HCT116 (cell line): ENCODE results near the gene FHDC1. TPM values are rescaled to one million over a fixed set of nuclear protein-coding genes. Genes with fewer than 3 reads are reported as not detected.

Source experiments
- ATAC-seq: fragments of 200-7000 bp; cut with Tn5 transposase; 2 replicates; pipeline ENCODE4 v1.9.1; 2020; ENCODE audit warnings: mild to moderate bottlenecking, moderate library complexity
- BruUV-seq: library from RNA; stranded (reverse); fragments of 400-500 nt; replicated peaks from 2 replicates; lab custom pipeline; 2021; lab: Mats Ljungman, UMichigan
- CTCF ChIA-PET: fragments of 300-600 bp; sonication (Branson Sonifier 250); formaldehyde crosslinking; loops from one replicate; lab custom pipeline; 2021; ENCODE audit warnings: antibody characterized with exemption; lab: Charles Lee
- POLR2A ChIA-PET: fragments of 300-600, 350-600 bp; sonication (Branson Sonifier 250); formaldehyde crosslinking; loops from one replicate; lab custom pipeline; 2021; ENCODE audit warnings: antibody characterized with exemption; lab: Charles Lee
- RAD21 ChIA-PET, 2 experiments: fragments of 300-600 bp; sonication (Branson Sonifier 250); formaldehyde crosslinking; loops; one replicate each; lab custom pipeline; 2023; ENCODE audit warnings: low total read pairs in 2 of 2; ENCODE audit not compliant: uncharacterized antibody in 2 of 2, unreplicated experiment in 2 of 2, low non-redundant PET in 1 of 2; lab: Charles Lee
- DNase-seq: peaks from one replicate; pipeline ENCODE4 v3.0.0-alpha.2; 2010; ENCODE audit warnings: low read depth, low spot score
- H2AFZ ChIP-seq: fragments of 200-600 bp; shearing (Covaris generic), sonication (generic); 2 replicates; pipeline ENCODE4 v1.6.1; 2017; ENCODE audit warnings: low read depth, mixed run types, mixed read lengths, antibody characterized with exemption, low read length; ENCODE audit not compliant: poor library complexity, severe bottlenecking
- H3K27ac ChIP-seq: 2 replicates; pipeline ENCODE4 v1.5.1; 2012; ENCODE audit warnings: low read depth, low read length
- H3K27me3 ChIP-seq: fragments of 200-600 bp; sonication (generic); 2 replicates; pipeline ENCODE4 v1.6.1; 2016; ENCODE audit warnings: mixed run types, low read length, mixed read lengths; ENCODE audit not compliant: insufficient read depth
- H3K36me3 ChIP-seq, 2 experiments: fragments of 200-500 bp in 1 of 2; fragments of 200-600 bp in 1 of 2; sonication (Bioruptor generic) in 1 of 2; sonication (generic) in 1 of 2; 2 replicates each; pipeline versions ENCODE4 v1.5.1 to v1.6.1; 2014 to 2016; ENCODE audit warnings: low read length in 2 of 2, inconsistent platforms in 1 of 2, mixed read lengths in 1 of 2, mixed run types in 1 of 2; ENCODE audit not compliant: insufficient read depth in 2 of 2, control insufficient read depth in 1 of 2
- H3K4me1 ChIP-seq, 2 experiments: fragments of 200-600 bp in 1 of 2; sonication (generic) in 1 of 2; 2 replicates each; pipeline versions ENCODE4 v1.5.1 to v1.6.1; 2012 to 2017; ENCODE audit warnings: low read length in 2 of 2, inconsistent platforms in 1 of 2, mild to moderate bottlenecking in 1 of 2, mixed read lengths in 1 of 2, mixed run types in 1 of 2, moderate library complexity in 1 of 2; ENCODE audit not compliant: insufficient read depth in 2 of 2, control insufficient read depth in 1 of 2
- H3K4me2 ChIP-seq: fragments of 200-600 bp; sonication (generic); 2 replicates; pipeline ENCODE4 v1.6.1; 2017; ENCODE audit warnings: mixed run types, low read length, mixed read lengths
- H3K4me3 ChIP-seq, 2 experiments: fragments of 200-600 bp in 1 of 2; sonication (generic) in 1 of 2; replicated peaks in 1 of 2; 2 replicates each; pipeline ENCODE4 v1.5.1; 2011 to 2016; ENCODE audit warnings: low read length in 2 of 2, control low read depth in 1 of 2, low read depth in 1 of 2, mild to moderate bottlenecking in 1 of 2, mixed read lengths in 1 of 2, mixed run types in 1 of 2
- H3K79me2 ChIP-seq: fragments of 200-600 bp; sonication (generic); 2 replicates; pipeline ENCODE4 v1.6.1; 2017; ENCODE audit warnings: mild to moderate bottlenecking, mixed run types, low read length, moderate library complexity, mixed read lengths; ENCODE audit not compliant: insufficient read depth
- H3K9ac ChIP-seq: fragments of 200-600 bp; sonication (generic); 2 replicates; pipeline ENCODE4 v1.6.1; 2016; ENCODE audit warnings: low read length, mixed read lengths
- H3K9me2 ChIP-seq: fragments of 200-600 bp; sonication (generic), shearing (Covaris generic); 2 replicates; pipeline ENCODE4 v1.6.1; 2017; ENCODE audit warnings: mixed run types, mild to moderate bottlenecking, moderate library complexity; ENCODE audit not compliant: insufficient read depth
- H3K9me3 ChIP-seq, 2 experiments: fragments of 200-500 bp in 1 of 2; fragments of 200-600 bp in 1 of 2; sonication (Bioruptor generic) in 1 of 2; sonication (generic) in 1 of 2; 2 replicates each; pipeline ENCODE4 v1.6.1; 2014 to 2017; ENCODE audit warnings: low read length in 2 of 2, mixed read lengths in 2 of 2, inconsistent platforms in 1 of 2, low read depth in 1 of 2, mild to moderate bottlenecking in 1 of 2, mixed run types in 1 of 2, moderate library complexity in 1 of 2; ENCODE audit not compliant: control insufficient read depth in 1 of 2, insufficient read depth in 1 of 2
- H4K20me1 ChIP-seq: fragments of 200-600 bp; sonication (generic), shearing (Covaris generic); 2 replicates; pipeline ENCODE4 v1.6.1; 2017; ENCODE audit warnings: mixed run types, mild to moderate bottlenecking, moderate library complexity; ENCODE audit not compliant: insufficient read depth
- CBX3 ChIP-seq: IDR thresholded peaks from 2 replicates; pipeline ENCODE4 v1.6.1; 2012; ENCODE audit warnings: low read depth
- CEBPB ChIP-seq: IDR thresholded peaks from 2 replicates; pipeline ENCODE4 v1.6.1; 2012; ENCODE audit warnings: low read depth
- EGR1 ChIP-seq: IDR thresholded peaks from 2 replicates; pipeline ENCODE4 v1.6.1; 2012; ENCODE audit warnings: low read depth
- EZH2 ChIP-seq: fragments of 200-600 bp; sonication (generic); IDR thresholded peaks from 2 replicates; pipeline ENCODE4 v1.6.1; 2017; ENCODE audit warnings: antibody characterized with exemption, mixed run types
- EZH2phosphoT487 ChIP-seq: fragments of 200-600 bp; IDR thresholded peaks from 2 replicates; pipeline ENCODE4 v1.6.1; 2018; ENCODE audit warnings: antibody characterized with exemption, borderline replicate concordance
- FOSL1 ChIP-seq: IDR thresholded peaks from 2 replicates; pipeline ENCODE4 v1.6.1; 2012; ENCODE audit warnings: low read depth
- JUND ChIP-seq: IDR thresholded peaks from 2 replicates; pipeline ENCODE4 v1.6.1; 2012
- POLR2A ChIP-seq: IDR thresholded peaks from 2 replicates; pipeline ENCODE4 v1.7.0; 2011; ENCODE audit warnings: borderline replicate concordance; ENCODE audit not compliant: insufficient read depth, insufficient read length; ENCODE audit errors: extremely low read depth
- POLR2AphosphoS5 ChIP-seq: IDR thresholded peaks from 2 replicates; pipeline ENCODE4 v1.6.1; 2011; ENCODE audit warnings: mild to moderate bottlenecking, low read depth, low read length, moderate library complexity
- RAD21 ChIP-seq: IDR thresholded peaks from 2 replicates; pipeline ENCODE4 v1.6.1; 2012; ENCODE audit warnings: low read depth, mild to moderate bottlenecking
- SP1 ChIP-seq: IDR thresholded peaks from 2 replicates; pipeline ENCODE4 v1.6.1; 2012; ENCODE audit warnings: low read depth
- SRF ChIP-seq: IDR thresholded peaks from 2 replicates; pipeline ENCODE4 v1.6.1; 2012; ENCODE audit warnings: low read depth
- TCF7L2 ChIP-seq: IDR thresholded peaks from 2 replicates; pipeline ENCODE4 v1.7.0; 2011; ENCODE audit warnings: borderline replicate concordance, inconsistent platforms; ENCODE audit not compliant: insufficient read depth, insufficient read length; ENCODE audit errors: extremely low read depth
- YY1 ChIP-seq: IDR thresholded peaks from 2 replicates; pipeline ENCODE4 v1.6.1; 2011; ENCODE audit warnings: low read length, low read depth, moderate library complexity, mild to moderate bottlenecking; ENCODE audit not compliant: insufficient replicate concordance; ENCODE audit errors: extremely low read depth
- ZFX ChIP-seq: fragments of 450-650 bp; IDR thresholded peaks from 2 replicates; pipeline ENCODE4 v1.6.1; 2017
- ZNF274 ChIP-seq: fragments of 200-500 bp; sonication (Bioruptor generic); IDR thresholded peaks from 2 replicates; pipeline ENCODE4 v1.6.1; 2014; ENCODE audit warnings: mild to moderate bottlenecking, low read depth, low read length, inconsistent platforms
- intact Hi-C: fragments of 100-400 bp; cut with micrococcal nuclease; formaldehyde crosslinking; loops from 2 replicates; pipeline ENCODE4 v1.10.0; 2022
- total RNA-seq: library from RNA; stranded (reverse); gene quantifications from one replicate; pipeline ENCODE4 v1.2.1, GENCODE V29; 2021; ENCODE audit not compliant: unreplicated experiment
- TF ChIP-seq, protein P1 (sequence below): IDR thresholded peaks from 2 replicates; pipeline ENCODE4 v1.6.1; 2011; ENCODE audit warnings: mild to moderate bottlenecking, low read length, moderate library complexity; ENCODE audit not compliant: insufficient replicate concordance; ENCODE audit errors: extremely low read depth
- TF ChIP-seq, protein P2 (sequence below): IDR thresholded peaks from 2 replicates; pipeline ENCODE4 v1.6.1; 2012
- TF ChIP-seq, protein P3 (sequence below), 3 experiments: fragments of 200-600 bp in 1 of 3; sonication (generic) in 1 of 3; IDR thresholded peaks in 2 of 3; conservative IDR thresholded peaks in 1 of 3; 2 replicates each; pipeline ENCODE4 v1.5.1; 2012 to 2017; ENCODE audit warnings: low read depth in 2 of 3, low read length in 2 of 3, antibody characterized with exemption in 1 of 3, borderline replicate concordance in 1 of 3, control low read depth in 1 of 3, mild to moderate bottlenecking in 1 of 3, mixed read lengths in 1 of 3, mixed run types in 1 of 3, moderate library complexity in 1 of 3; ENCODE audit not compliant: insufficient read depth in 1 of 3

The FHDC1 gene
- total RNA-seq, 1 experiment from 2014 or later: 1.8 TPM

DNA sequence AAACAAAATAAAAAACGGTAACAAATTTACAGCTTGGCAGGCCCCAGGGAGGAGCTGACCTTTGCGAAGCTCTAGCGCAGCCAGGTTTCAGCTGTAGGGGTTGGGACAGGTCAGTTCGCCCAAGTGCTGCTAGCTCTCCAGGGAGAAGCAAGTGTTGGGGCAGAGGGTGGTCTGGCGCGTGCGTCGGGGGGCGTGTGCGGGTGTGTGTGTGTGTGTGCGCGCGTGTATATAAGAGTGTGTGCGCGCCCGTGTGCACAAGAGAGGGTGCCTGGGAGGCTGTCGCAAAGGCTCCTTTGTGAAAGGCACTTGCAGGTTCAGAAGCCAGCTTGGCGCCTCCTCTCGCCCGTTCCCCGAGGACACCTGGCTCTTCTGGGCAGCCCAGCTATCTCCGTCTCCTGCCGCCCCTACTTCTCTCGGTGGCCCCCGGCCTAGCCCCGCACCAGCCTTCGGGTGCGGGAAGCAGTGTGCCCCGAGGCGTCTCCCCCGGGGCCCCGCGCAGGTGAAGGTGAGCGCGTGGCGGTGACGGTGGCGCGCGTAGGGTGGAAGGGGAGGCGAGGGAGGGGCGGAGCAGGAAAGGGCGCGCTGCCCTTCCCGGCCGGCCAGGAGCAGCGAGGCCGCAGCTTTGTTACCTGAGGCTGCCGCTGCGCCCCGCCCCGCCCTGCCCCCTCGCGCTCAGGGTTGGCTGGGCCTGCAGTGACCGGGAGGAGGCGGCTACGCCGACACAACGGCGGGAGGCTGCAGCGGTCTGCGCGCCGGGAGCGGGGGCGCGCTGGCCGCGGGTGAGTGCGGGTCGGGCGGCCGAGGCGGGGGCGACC lies at the start of gene FHDC1 (continued):
- no peak for TF ChIP-seq YY1
- peak; percentile 36; the same call in 1 of the 2 replicates for TF ChIP-seq ZFX
- no peak; the same call in 1 of the 2 replicates for TF ChIP-seq CBX3
- TF ChIP-seq, protein P1, sequence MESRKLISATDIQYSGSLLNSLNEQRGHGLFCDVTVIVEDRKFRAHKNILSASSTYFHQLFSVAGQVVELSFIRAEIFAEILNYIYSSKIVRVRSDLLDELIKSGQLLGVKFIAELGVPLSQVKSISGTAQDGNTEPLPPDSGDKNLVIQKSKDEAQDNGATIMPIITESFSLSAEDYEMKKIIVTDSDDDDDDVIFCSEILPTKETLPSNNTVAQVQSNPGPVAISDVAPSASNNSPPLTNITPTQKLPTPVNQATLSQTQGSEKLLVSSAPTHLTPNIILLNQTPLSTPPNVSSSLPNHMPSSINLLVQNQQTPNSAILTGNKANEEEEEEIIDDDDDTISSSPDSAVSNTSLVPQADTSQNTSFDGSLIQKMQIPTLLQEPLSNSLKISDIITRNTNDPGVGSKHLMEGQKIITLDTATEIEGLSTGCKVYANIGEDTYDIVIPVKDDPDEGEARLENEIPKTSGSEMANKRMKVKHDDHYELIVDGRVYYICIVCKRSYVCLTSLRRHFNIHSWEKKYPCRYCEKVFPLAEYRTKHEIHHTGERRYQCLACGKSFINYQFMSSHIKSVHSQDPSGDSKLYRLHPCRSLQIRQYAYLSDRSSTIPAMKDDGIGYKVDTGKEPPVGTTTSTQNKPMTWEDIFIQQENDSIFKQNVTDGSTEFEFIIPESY: no peak
- no peak for TF ChIP-seq JUND
- 0 out of 2 replicates have a peak, but pooled peaks have one; percentile 18 for TF ChIP-seq RAD21
- no peak for TF ChIP-seq EZH2
- TF ChIP-seq, protein P2, sequence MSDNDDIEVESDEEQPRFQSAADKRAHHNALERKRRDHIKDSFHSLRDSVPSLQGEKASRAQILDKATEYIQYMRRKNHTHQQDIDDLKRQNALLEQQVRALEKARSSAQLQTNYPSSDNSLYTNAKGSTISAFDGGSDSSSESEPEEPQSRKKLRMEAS: peak; percentile 93
- TF ChIP-seq SRF: no peak
- peak; percentile 40; the same call in 1 of the 2 replicates for TF ChIP-seq SP1
- TF ChIP-seq, all 23 proteins: peak for 7

DNA sequence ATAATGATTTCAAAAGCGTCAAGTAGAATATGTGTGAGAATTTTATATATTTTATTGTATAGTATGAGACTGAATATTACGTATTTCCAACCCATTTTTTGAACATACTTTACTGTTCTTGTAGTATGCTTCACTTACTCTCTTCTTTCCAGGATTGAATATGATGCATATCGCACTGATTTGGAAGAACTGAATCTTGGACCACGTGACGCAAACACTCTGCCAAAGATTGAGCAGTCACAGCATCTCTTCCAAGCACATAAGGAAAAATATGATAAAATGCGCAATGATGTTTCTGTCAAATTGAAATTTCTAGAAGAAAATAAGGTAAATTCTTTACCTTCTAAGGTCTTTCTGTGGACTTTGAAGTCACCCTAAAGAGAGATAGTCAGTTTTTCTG lies 48.1 kb upstream of the FHDC1 start:
- ChIA-PET POLR2A (no interaction called here), RAD21 (no interaction called here), CTCF (no interaction called here)
- no peaks in the 10 kb centered on the region for H3K9me2 ChIP-seq
- intact Hi-C loops: no loop called here
- H3K79me2 ChIP-seq: no peaks in the 10 kb centered on the region
- no peak overlapping the region for H3K27ac ChIP-seq
- H3K4me3 ChIP-seq: no peak overlapping the region
- H3K9ac ChIP-seq: no peak overlapping the region
- H2AFZ ChIP-seq: no peak overlapping the region
- H4K20me1 ChIP-seq: peaks cover 3% of the 10 kb centered on the region; the same call in 1 of the 2 replicates
- no peaks in the 10 kb centered on the region for H3K36me3 ChIP-seq
- no peak for DNase-seq
- H3K4me1 ChIP-seq: no peaks in the 10 kb centered on the region
- no peak overlapping the region for H3K4me2 ChIP-seq
- no TSS peak for BruUV-seq
- no peaks in the 10 kb centered on the region for H3K9me3 ChIP-seq
- ATAC-seq: no peak
- H3K27me3 ChIP-seq: no peaks in the 10 kb centered on the region
- TF ChIP-seq, protein P3, sequence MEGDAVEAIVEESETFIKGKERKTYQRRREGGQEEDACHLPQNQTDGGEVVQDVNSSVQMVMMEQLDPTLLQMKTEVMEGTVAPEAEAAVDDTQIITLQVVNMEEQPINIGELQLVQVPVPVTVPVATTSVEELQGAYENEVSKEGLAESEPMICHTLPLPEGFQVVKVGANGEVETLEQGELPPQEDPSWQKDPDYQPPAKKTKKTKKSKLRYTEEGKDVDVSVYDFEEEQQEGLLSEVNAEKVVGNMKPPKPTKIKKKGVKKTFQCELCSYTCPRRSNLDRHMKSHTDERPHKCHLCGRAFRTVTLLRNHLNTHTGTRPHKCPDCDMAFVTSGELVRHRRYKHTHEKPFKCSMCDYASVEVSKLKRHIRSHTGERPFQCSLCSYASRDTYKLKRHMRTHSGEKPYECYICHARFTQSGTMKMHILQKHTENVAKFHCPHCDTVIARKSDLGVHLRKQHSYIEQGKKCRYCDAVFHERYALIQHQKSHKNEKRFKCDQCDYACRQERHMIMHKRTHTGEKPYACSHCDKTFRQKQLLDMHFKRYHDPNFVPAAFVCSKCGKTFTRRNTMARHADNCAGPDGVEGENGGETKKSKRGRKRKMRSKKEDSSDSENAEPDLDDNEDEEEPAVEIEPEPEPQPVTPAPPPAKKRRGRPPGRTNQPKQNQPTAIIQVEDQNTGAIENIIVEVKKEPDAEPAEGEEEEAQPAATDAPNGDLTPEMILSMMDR (IDR thresholded peaks at IDR 0.05 in 2 of 3, conservative IDR thresholded peaks at IDR 0.05 in 1 of 3; ENCODE audit: borderline replicate concordance in 1 of 3, insufficient read depth in 1 of 3, low read depth in 2 of 3, low read length in 2 of 3): no peak
- no peak for TF ChIP-seq ZNF274
- TF ChIP-seq EZH2: no peak
- TF ChIP-seq, protein P2: no peak
- TF ChIP-seq SRF: no peak
- TF ChIP-seq SP1: no peak
- TF ChIP-seq YY1: no peak
- TF ChIP-seq POLR2A: no peak
- no peak for TF ChIP-seq CEBPB
- no peak for TF ChIP-seq EGR1
- no peak for TF ChIP-seq FOSL1
- no peak for TF ChIP-seq POLR2AphosphoS5
- no peak for TF ChIP-seq EZH2phosphoT487
- TF ChIP-seq ZFX: no peak
- TF ChIP-seq TCF7L2: no peak
